ENCODE data around the gene ZNF92.
"Not testable (repeated sequence)": the region's sequence is repeated elsewhere in the genome, so short reads cannot be mapped to it uniquely, and the experiment has no call there.

Gene ZNF92

GRCh38 chr7:65373608-65374351 is at the start of gene ZNF92:
ZNF92 (plus strand) TSS chr7:65373855; CDS start chr7:65373998, 143 bp downstream.
- TF ChIP-seq CTCF (IDR thresholded peaks at IDR 0.05; ENCODE audit: low read depth, low read length): no peak
- H3K4me3 ChIP-seq (ENCODE audit: low read depth, low read length): peak within 1 kb of the TSS; percentile 94

- TF ChIP-seq CTCF (IDR thresholded peaks at IDR 0.05; ENCODE audit: low read depth, low read length): no peak
- no peak overlapping the region for H3K4me3 ChIP-seq (ENCODE audit: low read depth, low read length)
Measured at GRCh38 chr7:65325793-65326432, 47.7 kb upstream of the ZNF92 start.

DNA sequence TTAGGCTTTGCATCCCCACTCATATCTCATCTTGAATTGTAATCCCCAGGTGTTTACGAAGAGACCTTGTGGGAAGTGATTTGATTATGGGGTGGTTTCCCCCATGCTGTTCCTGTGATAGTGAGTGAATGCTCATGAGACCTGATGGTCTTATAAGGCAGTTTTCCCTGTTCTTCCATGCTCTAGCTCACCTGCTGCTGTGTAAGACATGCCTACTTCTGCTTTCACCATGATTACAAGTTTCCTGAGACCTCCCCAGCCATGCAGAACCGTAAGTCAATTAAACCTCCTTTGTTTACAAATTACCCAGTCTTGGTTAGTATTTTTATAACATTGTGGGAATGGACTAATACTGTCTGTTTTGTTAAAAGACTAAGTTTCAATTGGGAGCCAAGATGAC is 35.3 kb upstream of the ZNF92 start:
- TF ChIP-seq CTCF (IDR thresholded peaks at IDR 0.05; ENCODE audit: low read depth, low read length): no peak
- H3K4me3 ChIP-seq (ENCODE audit: low read depth, low read length): no peak overlapping the region

GRCh38 chr7:65339257-65339656 is 34.4 kb upstream of the ZNF92 start:
- TF ChIP-seq CTCF (IDR thresholded peaks at IDR 0.05; ENCODE audit: low read depth, low read length): no peak
- H3K4me3 ChIP-seq (ENCODE audit: low read depth, low read length): no peak overlapping the region

DNA sequence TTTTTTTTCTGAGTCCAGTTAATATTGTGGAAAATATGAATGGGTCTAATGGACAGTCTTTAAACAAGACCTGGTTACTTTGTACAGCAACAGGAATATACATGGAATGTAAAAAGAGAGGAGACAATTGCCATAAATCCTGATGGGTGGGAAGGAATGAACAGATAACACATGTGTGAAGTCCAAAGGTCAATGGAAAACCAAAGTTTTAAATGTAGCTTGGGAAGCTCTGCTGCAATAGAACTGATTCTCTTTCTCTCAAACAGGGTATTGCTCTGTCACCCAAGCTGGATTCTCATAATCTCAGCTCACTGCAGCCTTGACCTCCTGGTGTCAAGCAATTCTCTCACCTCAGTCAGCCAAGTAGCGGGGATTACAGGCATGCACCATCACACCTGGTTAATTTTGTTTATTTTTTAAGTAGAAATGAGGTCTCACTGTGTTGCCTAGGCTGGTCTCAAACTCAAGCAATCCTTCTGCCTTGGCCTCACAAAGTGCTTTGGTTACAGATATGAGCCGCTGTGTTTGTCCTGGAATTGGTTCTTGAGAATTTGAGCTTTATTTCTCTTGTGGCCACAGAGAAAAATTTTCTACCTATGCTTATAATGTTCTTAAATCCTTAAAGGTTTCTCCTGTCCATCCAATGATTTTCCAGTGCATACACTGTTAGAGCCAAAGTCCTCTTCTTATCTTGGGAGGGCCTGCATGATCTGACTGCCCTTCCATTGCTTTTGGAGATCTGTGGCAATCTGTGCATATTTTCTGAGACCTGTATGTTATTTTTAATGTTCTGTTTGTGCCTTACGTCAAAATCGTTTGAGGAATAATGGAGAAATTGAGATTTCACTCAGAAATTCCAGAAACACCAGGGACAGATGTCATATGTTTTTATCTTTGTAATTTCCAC is 30.7 kb upstream of the ZNF92 start:
- H3K4me3 ChIP-seq (ENCODE audit: low read depth, low read length): no peak overlapping the region
- no peak for TF ChIP-seq CTCF (IDR thresholded peaks at IDR 0.05; ENCODE audit: low read depth, low read length)

DNA sequence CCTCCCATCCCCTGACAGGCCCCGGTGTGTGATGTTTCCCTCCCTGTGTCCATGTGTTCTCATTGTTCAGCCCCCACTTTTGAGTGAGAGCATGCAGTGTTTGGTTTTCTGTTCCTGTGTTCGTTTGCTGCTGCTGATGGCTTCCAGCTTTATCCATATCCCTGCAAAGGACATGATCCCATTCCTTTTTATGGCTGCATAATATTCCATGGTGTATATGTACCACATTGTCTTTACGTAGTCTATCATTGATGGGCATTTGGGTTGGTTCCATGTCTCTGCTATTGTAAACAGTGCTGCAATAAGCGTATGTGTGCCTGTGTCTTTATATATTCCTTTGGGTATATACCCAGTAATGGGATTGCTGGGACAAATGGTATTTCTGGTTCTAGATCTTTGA is 29.1 kb upstream of the ZNF92 start:
- H3K4me3 ChIP-seq (ENCODE audit: low read depth, low read length): not testable (repeated sequence)

DNA sequence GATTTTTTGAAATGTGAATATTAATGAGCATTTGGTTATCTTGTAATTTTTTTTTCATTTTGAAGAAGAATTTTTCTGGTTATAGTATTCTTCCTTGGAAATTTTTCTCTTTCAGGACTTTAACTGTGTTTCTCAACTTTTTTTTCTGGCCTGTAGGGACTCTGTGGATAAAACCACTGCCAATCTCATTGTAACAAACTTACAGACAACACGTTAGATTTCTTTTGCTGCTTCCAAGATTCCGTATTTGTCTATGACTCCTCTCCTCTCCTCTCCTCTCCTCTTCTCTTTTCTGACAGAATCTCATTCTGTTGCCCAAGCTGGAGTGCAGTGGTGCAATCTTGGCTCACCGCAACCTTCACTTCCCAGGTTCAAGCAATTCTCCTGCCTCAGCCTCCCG is 19.4 kb upstream of the ZNF92 start:
- no peak for TF ChIP-seq CTCF (IDR thresholded peaks at IDR 0.05; ENCODE audit: low read depth, low read length)
- no peak overlapping the region for H3K4me3 ChIP-seq (ENCODE audit: low read depth, low read length)

Data from WI38 (cell line).